Esophagus squamous epithelium (tissue), 4 donors: ENCODE results near the gene PTPRS.

Experiments used
- CTCF ChIP-seq, 6 experiments: fragments of 450-650 bp in 4 of 6; fragments of 200-600 bp in 2 of 6; sonication (generic) in 2 of 6; IDR thresholded peaks; one replicate each; pipeline ENCODE4 v1.5.1; 2016 to 2019; ENCODE audit warnings: antibody characterized with exemption in 6 of 6, mild to moderate bottlenecking in 4 of 6, moderate library complexity in 4 of 6
- POLR2A ChIP-seq, 4 donors: fragments of 450-650 bp; IDR thresholded peaks; one replicate each; pipeline ENCODE4 v1.6.1; 2017; ENCODE audit warnings: antibody characterized with exemption in 4 of 4, mild to moderate bottlenecking in 4 of 4, moderate library complexity in 3 of 4

- TF ChIP-seq POLR2A (IDR thresholded peaks at IDR 0.05) (no peak), CTCF (IDR thresholded peaks at IDR 0.05) (no peak)
Measured at GRCh38 chr19:5369304-5369703, 28.7 kb upstream of the PTPRS start.
